Central memory CD4-positive, alpha-beta T cell (primary cell): ENCODE results near the gene KRTAP3-3.

ENCODE experiments used
- DNase-seq: peaks from one replicate; pipeline ENCODE4 v3.0.0; 2022

Gene KRTAP3-3

DNA sequence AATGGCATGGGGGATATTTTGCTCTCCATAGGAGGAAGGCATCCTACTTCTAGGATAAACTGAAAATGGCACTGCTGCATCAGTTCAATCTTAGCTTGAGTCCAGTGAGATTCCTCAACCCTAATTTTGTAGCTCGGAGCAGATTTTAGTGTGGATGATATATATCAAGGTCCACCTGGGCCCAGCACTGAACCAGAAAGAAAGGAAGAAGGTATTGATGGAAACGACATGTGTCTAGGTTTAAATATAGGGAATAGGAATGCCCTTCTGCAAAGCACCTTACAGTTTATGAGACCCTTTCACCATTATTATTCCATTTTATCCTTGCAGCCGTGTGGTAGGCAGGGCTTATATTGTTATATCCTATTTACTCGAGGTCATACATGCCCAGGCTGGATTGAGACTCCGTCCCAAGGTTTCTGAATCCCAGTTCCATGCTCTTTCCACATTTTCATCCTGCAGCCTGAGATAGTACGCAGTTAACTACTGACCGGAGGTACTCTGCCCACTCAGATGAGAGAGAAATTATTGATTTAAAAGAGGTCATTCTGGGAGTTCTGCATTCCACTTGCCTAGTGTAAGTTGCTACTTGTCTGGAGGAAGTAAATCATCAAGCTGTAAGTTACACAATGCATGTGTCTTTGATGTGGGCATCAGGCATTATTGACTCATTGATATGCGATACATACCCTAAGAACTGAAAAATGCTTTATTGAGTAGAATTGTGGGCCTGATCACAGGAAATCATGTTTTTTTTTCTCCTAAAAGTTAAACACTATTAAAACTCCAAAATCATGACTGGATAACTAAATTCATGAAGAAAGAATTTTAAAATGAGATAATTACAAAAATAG, 37.3 kb downstream of the KRTAP3-3 start:
- no peak for DNase-seq

DNA sequence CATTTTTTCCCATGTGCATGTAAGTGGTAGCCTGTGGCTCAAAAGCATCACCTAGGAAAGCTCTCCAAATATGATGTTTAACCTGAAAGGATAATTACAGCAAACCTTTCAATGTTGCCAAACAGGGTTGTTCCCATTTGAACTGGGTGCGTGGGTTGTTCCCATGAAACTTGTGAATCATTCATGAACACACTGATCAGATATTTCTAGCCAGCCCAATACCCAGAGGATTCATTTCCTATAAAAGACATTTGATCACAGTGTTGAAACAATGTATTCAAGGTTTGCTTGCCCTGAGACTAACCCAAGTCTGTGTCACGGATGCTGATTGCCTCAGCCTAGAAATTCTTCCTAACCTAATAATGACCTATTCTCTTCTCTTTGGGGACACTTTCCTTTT, 40.1 kb downstream of the KRTAP3-3 start:
- no peak for DNase-seq

DNA sequence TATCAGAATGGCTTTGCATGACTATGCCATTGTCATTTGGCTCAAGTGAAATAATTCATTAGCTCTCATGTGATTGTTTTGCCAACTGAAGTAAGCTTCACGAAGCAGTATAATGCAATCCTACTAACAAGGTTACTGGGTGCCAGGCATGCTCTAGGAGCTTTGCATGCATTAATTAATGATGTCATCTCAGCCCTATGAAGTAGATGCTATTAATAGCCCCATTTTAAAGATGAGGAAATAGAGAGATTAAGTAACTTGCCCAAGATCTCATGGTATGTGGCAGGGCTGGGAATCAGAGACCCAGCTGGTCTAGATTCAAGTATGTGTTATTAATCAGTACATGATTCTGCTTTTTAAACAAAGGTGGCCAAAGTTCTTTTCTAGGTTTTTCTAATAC, 41.3 kb downstream of the KRTAP3-3 start:
- no peak for DNase-seq

DNA sequence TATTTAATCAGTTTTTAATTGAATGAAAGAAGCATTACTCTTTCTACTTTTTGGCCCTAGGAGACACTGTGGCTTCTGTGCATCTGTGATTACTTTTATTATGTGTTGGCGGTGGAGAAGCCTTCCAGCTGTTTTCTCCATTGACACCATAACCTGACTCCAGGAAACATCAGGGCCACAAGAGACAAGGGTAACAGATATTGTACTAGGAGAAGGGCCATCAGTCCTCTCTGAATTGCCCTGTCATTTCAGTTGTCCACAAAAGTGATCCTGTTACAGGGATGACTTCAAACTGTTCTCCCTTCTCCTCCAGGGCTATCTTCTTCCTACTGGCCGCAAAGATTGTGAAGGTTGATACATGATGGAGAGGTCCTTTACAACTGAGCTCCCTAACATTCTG, 41.8 kb downstream of the KRTAP3-3 start:
- DNase-seq, result no peak

- no peak for DNase-seq
These were observed 42.8 kb downstream of the KRTAP3-3 start for GRCh38 chr17:40951011-40951622.

DNA sequence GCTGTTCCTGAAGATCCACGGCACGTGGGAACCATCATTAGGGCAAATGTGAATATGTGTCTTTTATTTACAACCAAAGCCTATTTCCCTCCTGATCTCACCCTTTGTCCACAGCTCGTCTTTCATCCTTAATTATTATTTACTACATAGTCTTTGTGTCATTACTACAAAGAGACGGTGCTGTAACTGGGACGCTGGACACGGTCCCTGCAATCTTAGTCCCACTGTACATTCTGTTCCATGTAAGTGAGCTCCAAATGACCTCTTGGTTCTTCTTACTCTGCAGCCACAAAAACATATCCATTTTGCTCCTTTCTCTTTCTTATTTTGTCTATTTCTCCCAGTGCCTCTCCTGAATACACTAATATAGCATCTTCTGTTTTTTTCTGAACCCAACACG, 43.8 kb downstream of the KRTAP3-3 start:
- DNase-seq, result no peak

DNA sequence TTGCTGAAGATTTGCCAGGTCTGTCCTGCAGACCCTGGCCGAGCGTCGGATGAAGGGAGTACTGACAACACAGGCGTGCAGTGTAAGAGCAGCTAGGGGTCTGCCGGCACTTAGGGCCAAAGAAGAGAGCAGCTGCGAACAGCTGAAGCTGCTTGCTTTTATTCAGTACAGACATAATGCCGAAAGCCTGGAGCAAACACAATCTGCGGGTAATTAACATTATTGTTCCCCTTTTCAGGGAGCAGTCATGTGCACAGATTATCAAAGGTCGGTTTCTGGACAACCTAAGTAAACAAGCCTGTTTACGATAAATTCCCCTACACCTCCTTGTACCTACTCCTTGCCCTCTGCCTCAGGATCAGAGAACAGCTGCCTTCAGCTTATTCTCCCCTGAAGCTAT, 44.5 kb downstream of the KRTAP3-3 start:
- DNase-seq, result no peak

- no peak for DNase-seq
These were observed 46.0 kb downstream of the KRTAP3-3 start for GRCh38 chr17:40947929-40948328.

DNA sequence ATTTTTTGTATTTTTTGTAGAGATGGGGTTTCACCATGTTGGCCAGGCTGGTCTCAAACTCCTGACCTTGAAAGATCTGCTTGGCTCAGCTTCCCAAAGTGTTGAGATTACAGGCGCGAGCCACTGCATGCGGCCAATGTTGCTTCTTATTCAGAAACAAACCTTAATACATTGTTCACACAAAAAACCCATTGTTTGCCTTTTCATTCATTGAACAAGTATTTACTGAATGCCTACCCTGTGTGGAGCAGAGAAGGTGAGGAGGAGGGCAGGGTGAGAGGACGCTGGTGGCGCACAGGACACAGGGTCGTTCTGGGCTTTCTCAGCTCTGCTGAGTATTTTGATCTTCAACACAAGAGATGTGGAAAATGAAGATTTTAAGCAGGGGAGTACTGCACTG, 48.5 kb downstream of the KRTAP3-3 start:
- DNase-seq, result no peak

GRCh38 chr17:40944531-40944930, 49.4 kb downstream of the KRTAP3-3 start:
- DNase-seq, result no peak
